HCT116 (cell line): Measurements from ENCODE around the gene EPC1. TPM values are rescaled to one million over a fixed set of nuclear protein-coding genes. Genes with fewer than 3 reads are reported as not detected.

ENCODE experiments used
- ATAC-seq: fragments of 200-7000 bp; cut with Tn5 transposase; 2 replicates; pipeline ENCODE4 v1.9.1; 2020; ENCODE audit warnings: mild to moderate bottlenecking, moderate library complexity
- BruUV-seq: library from RNA; stranded (reverse); fragments of 400-500 nt; replicated peaks from 2 replicates; lab custom pipeline; 2021; lab: Mats Ljungman, UMichigan
- CTCF ChIA-PET: fragments of 300-600 bp; sonication (Branson Sonifier 250); formaldehyde crosslinking; loops from one replicate; lab custom pipeline; 2021; ENCODE audit warnings: antibody characterized with exemption; lab: Charles Lee
- POLR2A ChIA-PET: fragments of 300-600, 350-600 bp; sonication (Branson Sonifier 250); formaldehyde crosslinking; loops from one replicate; lab custom pipeline; 2021; ENCODE audit warnings: antibody characterized with exemption; lab: Charles Lee
- RAD21 ChIA-PET, 2 experiments: fragments of 300-600 bp; sonication (Branson Sonifier 250); formaldehyde crosslinking; loops; one replicate each; lab custom pipeline; 2023; ENCODE audit warnings: low total read pairs in 2 of 2; ENCODE audit not compliant: uncharacterized antibody in 2 of 2, unreplicated experiment in 2 of 2, low non-redundant PET in 1 of 2; lab: Charles Lee
- DNase-seq: peaks from one replicate; pipeline ENCODE4 v3.0.0-alpha.2; 2010; ENCODE audit warnings: low read depth, low spot score
- H2AFZ ChIP-seq: fragments of 200-600 bp; shearing (Covaris generic), sonication (generic); 2 replicates; pipeline ENCODE4 v1.6.1; 2017; ENCODE audit warnings: low read depth, mixed run types, mixed read lengths, antibody characterized with exemption, low read length; ENCODE audit not compliant: poor library complexity, severe bottlenecking
- H3K27ac ChIP-seq: 2 replicates; pipeline ENCODE4 v1.5.1; 2012; ENCODE audit warnings: low read depth, low read length
- H3K27me3 ChIP-seq: fragments of 200-600 bp; sonication (generic); 2 replicates; pipeline ENCODE4 v1.6.1; 2016; ENCODE audit warnings: mixed run types, low read length, mixed read lengths; ENCODE audit not compliant: insufficient read depth
- H3K36me3 ChIP-seq, 2 experiments: fragments of 200-500 bp in 1 of 2; fragments of 200-600 bp in 1 of 2; sonication (Bioruptor generic) in 1 of 2; sonication (generic) in 1 of 2; 2 replicates each; pipeline versions ENCODE4 v1.5.1 to v1.6.1; 2014 to 2016; ENCODE audit warnings: low read length in 2 of 2, inconsistent platforms in 1 of 2, mixed read lengths in 1 of 2, mixed run types in 1 of 2; ENCODE audit not compliant: insufficient read depth in 2 of 2, control insufficient read depth in 1 of 2
- H3K4me1 ChIP-seq, 2 experiments: fragments of 200-600 bp in 1 of 2; sonication (generic) in 1 of 2; 2 replicates each; pipeline versions ENCODE4 v1.5.1 to v1.6.1; 2012 to 2017; ENCODE audit warnings: low read length in 2 of 2, inconsistent platforms in 1 of 2, mild to moderate bottlenecking in 1 of 2, mixed read lengths in 1 of 2, mixed run types in 1 of 2, moderate library complexity in 1 of 2; ENCODE audit not compliant: insufficient read depth in 2 of 2, control insufficient read depth in 1 of 2
- H3K4me2 ChIP-seq: fragments of 200-600 bp; sonication (generic); 2 replicates; pipeline ENCODE4 v1.6.1; 2017; ENCODE audit warnings: mixed run types, low read length, mixed read lengths
- H3K4me3 ChIP-seq, 2 experiments: fragments of 200-600 bp in 1 of 2; sonication (generic) in 1 of 2; replicated peaks in 1 of 2; 2 replicates each; pipeline ENCODE4 v1.5.1; 2011 to 2016; ENCODE audit warnings: low read length in 2 of 2, control low read depth in 1 of 2, low read depth in 1 of 2, mild to moderate bottlenecking in 1 of 2, mixed read lengths in 1 of 2, mixed run types in 1 of 2
- H3K79me2 ChIP-seq: fragments of 200-600 bp; sonication (generic); 2 replicates; pipeline ENCODE4 v1.6.1; 2017; ENCODE audit warnings: mild to moderate bottlenecking, mixed run types, low read length, moderate library complexity, mixed read lengths; ENCODE audit not compliant: insufficient read depth
- H3K9ac ChIP-seq: fragments of 200-600 bp; sonication (generic); 2 replicates; pipeline ENCODE4 v1.6.1; 2016; ENCODE audit warnings: low read length, mixed read lengths
- H3K9me2 ChIP-seq: fragments of 200-600 bp; sonication (generic), shearing (Covaris generic); 2 replicates; pipeline ENCODE4 v1.6.1; 2017; ENCODE audit warnings: mixed run types, mild to moderate bottlenecking, moderate library complexity; ENCODE audit not compliant: insufficient read depth
- H3K9me3 ChIP-seq, 2 experiments: fragments of 200-500 bp in 1 of 2; fragments of 200-600 bp in 1 of 2; sonication (Bioruptor generic) in 1 of 2; sonication (generic) in 1 of 2; 2 replicates each; pipeline ENCODE4 v1.6.1; 2014 to 2017; ENCODE audit warnings: low read length in 2 of 2, mixed read lengths in 2 of 2, inconsistent platforms in 1 of 2, low read depth in 1 of 2, mild to moderate bottlenecking in 1 of 2, mixed run types in 1 of 2, moderate library complexity in 1 of 2; ENCODE audit not compliant: control insufficient read depth in 1 of 2, insufficient read depth in 1 of 2
- H4K20me1 ChIP-seq: fragments of 200-600 bp; sonication (generic), shearing (Covaris generic); 2 replicates; pipeline ENCODE4 v1.6.1; 2017; ENCODE audit warnings: mixed run types, mild to moderate bottlenecking, moderate library complexity; ENCODE audit not compliant: insufficient read depth
- CBX3 ChIP-seq: IDR thresholded peaks from 2 replicates; pipeline ENCODE4 v1.6.1; 2012; ENCODE audit warnings: low read depth
- CEBPB ChIP-seq: IDR thresholded peaks from 2 replicates; pipeline ENCODE4 v1.6.1; 2012; ENCODE audit warnings: low read depth
- CTCF ChIP-seq, 3 experiments: fragments of 200-600 bp in 1 of 3; sonication (generic) in 1 of 3; IDR thresholded peaks in 2 of 3; conservative IDR thresholded peaks in 1 of 3; 2 replicates each; pipeline ENCODE4 v1.5.1; 2012 to 2017; ENCODE audit warnings: low read depth in 2 of 3, low read length in 2 of 3, antibody characterized with exemption in 1 of 3, borderline replicate concordance in 1 of 3, control low read depth in 1 of 3, mild to moderate bottlenecking in 1 of 3, mixed read lengths in 1 of 3, mixed run types in 1 of 3, moderate library complexity in 1 of 3; ENCODE audit not compliant: insufficient read depth in 1 of 3
- EGR1 ChIP-seq: IDR thresholded peaks from 2 replicates; pipeline ENCODE4 v1.6.1; 2012; ENCODE audit warnings: low read depth
- ELF1 ChIP-seq: IDR thresholded peaks from 2 replicates; pipeline ENCODE4 v1.6.1; 2012; ENCODE audit warnings: low read depth, borderline replicate concordance
- EZH2 ChIP-seq: fragments of 200-600 bp; sonication (generic); IDR thresholded peaks from 2 replicates; pipeline ENCODE4 v1.6.1; 2017; ENCODE audit warnings: antibody characterized with exemption, mixed run types
- FOSL1 ChIP-seq: IDR thresholded peaks from 2 replicates; pipeline ENCODE4 v1.6.1; 2012; ENCODE audit warnings: low read depth
- JUND ChIP-seq: IDR thresholded peaks from 2 replicates; pipeline ENCODE4 v1.6.1; 2012
- MAX ChIP-seq: IDR thresholded peaks from 2 replicates; pipeline ENCODE4 v1.6.1; 2012
- POLR2A ChIP-seq: IDR thresholded peaks from 2 replicates; pipeline ENCODE4 v1.7.0; 2011; ENCODE audit warnings: borderline replicate concordance; ENCODE audit not compliant: insufficient read depth, insufficient read length; ENCODE audit errors: extremely low read depth
- POLR2AphosphoS5 ChIP-seq: IDR thresholded peaks from 2 replicates; pipeline ENCODE4 v1.6.1; 2011; ENCODE audit warnings: mild to moderate bottlenecking, low read depth, low read length, moderate library complexity
- RAD21 ChIP-seq: IDR thresholded peaks from 2 replicates; pipeline ENCODE4 v1.6.1; 2012; ENCODE audit warnings: low read depth, mild to moderate bottlenecking
- REST ChIP-seq: IDR thresholded peaks from 2 replicates; pipeline ENCODE4 v1.6.1; 2012; ENCODE audit warnings: low read depth
- SIN3A ChIP-seq: IDR thresholded peaks from 2 replicates; pipeline ENCODE4 v1.6.1; 2012; ENCODE audit warnings: low read depth
- SRF ChIP-seq: IDR thresholded peaks from 2 replicates; pipeline ENCODE4 v1.6.1; 2012; ENCODE audit warnings: low read depth
- ZFX ChIP-seq: fragments of 450-650 bp; IDR thresholded peaks from 2 replicates; pipeline ENCODE4 v1.6.1; 2017
- ZNF274 ChIP-seq: fragments of 200-500 bp; sonication (Bioruptor generic); IDR thresholded peaks from 2 replicates; pipeline ENCODE4 v1.6.1; 2014; ENCODE audit warnings: mild to moderate bottlenecking, low read depth, low read length, inconsistent platforms
- intact Hi-C: fragments of 100-400 bp; cut with micrococcal nuclease; formaldehyde crosslinking; loops from 2 replicates; pipeline ENCODE4 v1.10.0; 2022
- total RNA-seq: library from RNA; stranded (reverse); gene quantifications from one replicate; pipeline ENCODE4 v1.2.1, GENCODE V29; 2021; ENCODE audit not compliant: unreplicated experiment

The EPC1 gene
- total RNA-seq, 1 experiment from 2014 or later: 20.1 TPM

- no peaks in the 10 kb centered on the region for H3K9me3 ChIP-seq
- CTCF ChIA-PET: interaction anchor here (0.6 to 1.4 kb wide), 2 partner anchors 9 to 27 kb away, joined by 3 to 4 read pairs; no protein-coding TSS in a partner anchor
- BruUV-seq: no TSS peak
- POLR2A ChIA-PET: no interaction called here
- H3K4me3 ChIP-seq: no peak overlapping the region
- no peak overlapping the region for H2AFZ ChIP-seq
- RAD21 ChIA-PET: no interaction called here
- no peak overlapping the region for H3K4me2 ChIP-seq
- H3K36me3 ChIP-seq: no peaks in the 10 kb centered on the region
- H3K9ac ChIP-seq: no peak overlapping the region
- no peak for TF ChIP-seq ZFX
- TF ChIP-seq, all 23 proteins: peak for 0
- H3K79me2 ChIP-seq: peaks cover 12% of the 10 kb centered on the region; the same call in 1 of the 2 replicates
- peaks cover 5 to 24% of the 10 kb centered on the region in 2 experiments; a peak in 3 of 4 replicates for H3K4me1 ChIP-seq
- no peaks in the 10 kb centered on the region for H3K27me3 ChIP-seq
- intact Hi-C loops: loop anchor here (10.0 kb wide), 1 partner anchor 759 kb away; no protein-coding TSS in a partner anchor
- no peak overlapping the region for H3K27ac ChIP-seq
- no peaks in the 10 kb centered on the region for H3K9me2 ChIP-seq
- no peaks in the 10 kb centered on the region for H4K20me1 ChIP-seq
- no peak for ATAC-seq
- no peak for DNase-seq
Observed at GRCh38 chr10:32375631-32376030, 28.7 kb upstream of the EPC1 start.

GRCh38 chr10:32374605-32375004 lies 27.6 kb upstream of the EPC1 start:
- intact Hi-C loops: loop anchor here (5.0 to 10.0 kb wide), 2 partner anchors 633 to 760 kb away; no protein-coding TSS in a partner anchor
- ChIA-PET POLR2A (no interaction called here), CTCF (no interaction called here), RAD21 (no interaction called here)
- Histone ChIP-seq H3K36me3 (no peaks in the 10 kb centered on the region), H2AFZ (no peak overlapping the region), H4K20me1 (no peaks in the 10 kb centered on the region), H3K9me2 (no peaks in the 10 kb centered on the region), H3K4me2 (no peak overlapping the region), H3K4me3 (no peak overlapping the region), H3K27me3 (no peaks in the 10 kb centered on the region), H3K79me2 (peaks cover 12% of the 10 kb centered on the region; the same call in 1 of the 2 replicates), H3K4me1 (peaks cover 0 to 17% of the 10 kb centered on the region in 2 experiments; a peak in 3 of 4 replicates), H3K27ac (no peak overlapping the region), H3K9me3 (no peaks in the 10 kb centered on the region), H3K9ac (no peak overlapping the region)
- no TSS peak for BruUV-seq
- ATAC-seq (no peak), DNase-seq (no peak)
- TF ChIP-seq ELF1 (no peak), ZFX (no peak), RAD21 (no peak), EGR1 (no peak), CTCF (IDR thresholded peaks at IDR 0.05 in 2 of 3, conservative IDR thresholded peaks at IDR 0.05 in 1 of 3; ENCODE audit: borderline replicate concordance in 1 of 3, insufficient read depth in 1 of 3, low read depth in 2 of 3, low read length in 2 of 3) (no peak), MAX (no peak), FOSL1 (no peak), POLR2AphosphoS5 (no peak), POLR2A (no peak), REST (no peak), SRF (no peak), CEBPB (no peak), SIN3A (no peak), EZH2 (no peak), CBX3 (no peak), ZNF274 (no peak), JUND (no peak)
